HL-60 (cell line): Measurements from ENCODE around the gene TPPP.

Experiments
- DNase-seq, 2 experiments: peaks; one replicate each; pipeline ENCODE4 v3.0.0-alpha.2; 2010 to 2020; ENCODE audit warnings: low read depth in 1 of 2, low spot score in 1 of 2
- H3K27ac ChIP-seq: fragments of 250-450 bp; sonication (Bioruptor Pico); replicated peaks from 2 replicates; pipeline ENCODE4 v1.5.1; 2020; ENCODE audit warnings: mild to moderate bottlenecking, moderate library complexity
- H3K27me3 ChIP-seq: fragments of 250-450 bp; sonication (Bioruptor Pico); 2 replicates; pipeline ENCODE4 v1.5.1; 2021; ENCODE audit warnings: mild to moderate bottlenecking, moderate library complexity; ENCODE audit not compliant: insufficient read depth, poor library complexity, severe bottlenecking
- H3K4me3 ChIP-seq: replicated peaks from 2 replicates; pipeline ENCODE4 v1.5.1; 2011; ENCODE audit warnings: mild to moderate bottlenecking, control low read depth, low read length; ENCODE audit not compliant: insufficient read depth
- GABPA ChIP-seq: IDR thresholded peaks from 2 replicates; pipeline ENCODE4 v1.6.1; 2012; ENCODE audit warnings: low read depth
- POLR2AphosphoS5 ChIP-seq: IDR thresholded peaks from 2 replicates; pipeline ENCODE4 v1.6.1; 2012; ENCODE audit warnings: low read depth
- SPI1 ChIP-seq: IDR thresholded peaks from 2 replicates; pipeline ENCODE4 v1.6.1; 2012; ENCODE audit warnings: low read depth, mild to moderate bottlenecking, borderline replicate concordance
- TF ChIP-seq, protein P1 (sequence below): IDR thresholded peaks from one replicate; pipeline ENCODE4 v1.5.1; 2011; ENCODE audit warnings: low read length, control low read depth, inconsistent platforms; ENCODE audit not compliant: insufficient read depth
- TF ChIP-seq, protein P2 (sequence below): IDR thresholded peaks from 2 replicates; pipeline ENCODE4 v1.6.1; 2012; ENCODE audit warnings: low read depth; ENCODE audit not compliant: insufficient replicate concordance

Gene TPPP

DNA sequence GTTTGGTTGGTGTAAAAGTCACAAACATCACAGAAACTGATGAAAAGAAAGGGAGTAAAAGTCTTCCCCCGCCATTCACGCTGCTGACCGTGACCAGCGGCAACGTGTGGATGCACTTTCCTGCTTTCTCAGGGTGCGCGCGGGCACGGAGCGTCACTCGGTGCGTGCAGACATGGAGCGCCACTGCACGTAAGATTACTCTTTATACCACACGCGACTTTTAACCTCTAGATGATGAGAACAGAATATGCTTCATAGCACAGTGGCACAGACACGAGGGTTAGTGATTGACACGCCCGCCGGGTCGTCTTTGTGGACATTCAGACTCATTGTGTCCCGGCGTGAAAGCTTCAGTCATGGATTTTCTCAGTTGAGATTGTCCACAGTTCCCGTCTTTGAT lies 65.3 kb downstream of the TPPP start:
- no peak overlapping the region for H3K27ac ChIP-seq
- no peaks in the 10 kb centered on the region for H3K27me3 ChIP-seq
- DNase-seq: no peak
- TF ChIP-seq, protein P1, sequence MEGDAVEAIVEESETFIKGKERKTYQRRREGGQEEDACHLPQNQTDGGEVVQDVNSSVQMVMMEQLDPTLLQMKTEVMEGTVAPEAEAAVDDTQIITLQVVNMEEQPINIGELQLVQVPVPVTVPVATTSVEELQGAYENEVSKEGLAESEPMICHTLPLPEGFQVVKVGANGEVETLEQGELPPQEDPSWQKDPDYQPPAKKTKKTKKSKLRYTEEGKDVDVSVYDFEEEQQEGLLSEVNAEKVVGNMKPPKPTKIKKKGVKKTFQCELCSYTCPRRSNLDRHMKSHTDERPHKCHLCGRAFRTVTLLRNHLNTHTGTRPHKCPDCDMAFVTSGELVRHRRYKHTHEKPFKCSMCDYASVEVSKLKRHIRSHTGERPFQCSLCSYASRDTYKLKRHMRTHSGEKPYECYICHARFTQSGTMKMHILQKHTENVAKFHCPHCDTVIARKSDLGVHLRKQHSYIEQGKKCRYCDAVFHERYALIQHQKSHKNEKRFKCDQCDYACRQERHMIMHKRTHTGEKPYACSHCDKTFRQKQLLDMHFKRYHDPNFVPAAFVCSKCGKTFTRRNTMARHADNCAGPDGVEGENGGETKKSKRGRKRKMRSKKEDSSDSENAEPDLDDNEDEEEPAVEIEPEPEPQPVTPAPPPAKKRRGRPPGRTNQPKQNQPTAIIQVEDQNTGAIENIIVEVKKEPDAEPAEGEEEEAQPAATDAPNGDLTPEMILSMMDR: no peak
- TF ChIP-seq, protein P2, sequence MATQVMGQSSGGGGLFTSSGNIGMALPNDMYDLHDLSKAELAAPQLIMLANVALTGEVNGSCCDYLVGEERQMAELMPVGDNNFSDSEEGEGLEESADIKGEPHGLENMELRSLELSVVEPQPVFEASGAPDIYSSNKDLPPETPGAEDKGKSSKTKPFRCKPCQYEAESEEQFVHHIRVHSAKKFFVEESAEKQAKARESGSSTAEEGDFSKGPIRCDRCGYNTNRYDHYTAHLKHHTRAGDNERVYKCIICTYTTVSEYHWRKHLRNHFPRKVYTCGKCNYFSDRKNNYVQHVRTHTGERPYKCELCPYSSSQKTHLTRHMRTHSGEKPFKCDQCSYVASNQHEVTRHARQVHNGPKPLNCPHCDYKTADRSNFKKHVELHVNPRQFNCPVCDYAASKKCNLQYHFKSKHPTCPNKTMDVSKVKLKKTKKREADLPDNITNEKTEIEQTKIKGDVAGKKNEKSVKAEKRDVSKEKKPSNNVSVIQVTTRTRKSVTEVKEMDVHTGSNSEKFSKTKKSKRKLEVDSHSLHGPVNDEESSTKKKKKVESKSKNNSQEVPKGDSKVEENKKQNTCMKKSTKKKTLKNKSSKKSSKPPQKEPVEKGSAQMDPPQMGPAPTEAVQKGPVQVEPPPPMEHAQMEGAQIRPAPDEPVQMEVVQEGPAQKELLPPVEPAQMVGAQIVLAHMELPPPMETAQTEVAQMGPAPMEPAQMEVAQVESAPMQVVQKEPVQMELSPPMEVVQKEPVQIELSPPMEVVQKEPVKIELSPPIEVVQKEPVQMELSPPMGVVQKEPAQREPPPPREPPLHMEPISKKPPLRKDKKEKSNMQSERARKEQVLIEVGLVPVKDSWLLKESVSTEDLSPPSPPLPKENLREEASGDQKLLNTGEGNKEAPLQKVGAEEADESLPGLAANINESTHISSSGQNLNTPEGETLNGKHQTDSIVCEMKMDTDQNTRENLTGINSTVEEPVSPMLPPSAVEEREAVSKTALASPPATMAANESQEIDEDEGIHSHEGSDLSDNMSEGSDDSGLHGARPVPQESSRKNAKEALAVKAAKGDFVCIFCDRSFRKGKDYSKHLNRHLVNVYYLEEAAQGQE: no peak
- no peak for TF ChIP-seq SPI1
- TF ChIP-seq POLR2AphosphoS5: no peak
- no peak for TF ChIP-seq GABPA
- no peak overlapping the region for H3K4me3 ChIP-seq

- no peak for DNase-seq
- no peak overlapping the region for H3K27ac ChIP-seq
- H3K27me3 ChIP-seq: no peaks in the 10 kb centered on the region
- no peak overlapping the region for H3K4me3 ChIP-seq
- no peak for TF ChIP-seq SPI1
- TF ChIP-seq POLR2AphosphoS5: no peak
- TF ChIP-seq, protein P1: no peak
- no peak for TF ChIP-seq GABPA
- TF ChIP-seq, protein P2: no peak
Observed at GRCh38 chr5:626850-627249, 66.3 kb downstream of the TPPP start.

DNA sequence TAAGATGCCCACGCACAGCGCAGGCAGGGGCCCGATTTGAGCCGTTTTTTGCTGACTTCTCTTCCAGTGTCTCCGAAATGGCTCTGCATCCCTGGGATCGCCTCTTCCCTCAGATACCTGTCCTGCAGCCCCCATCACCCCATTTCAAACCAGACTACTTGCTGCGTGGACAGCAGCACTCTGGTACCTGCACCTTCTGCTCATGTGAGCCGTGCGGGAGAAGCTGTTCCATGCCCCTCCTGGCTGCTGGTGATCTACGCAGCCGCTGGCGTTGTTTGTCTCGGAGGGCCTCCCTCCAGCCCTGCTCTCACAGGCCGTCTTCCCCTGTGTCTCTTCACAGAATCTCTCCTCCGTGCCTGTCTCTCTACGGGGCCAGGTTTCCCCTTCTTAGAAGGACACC lies 67.6 kb downstream of the TPPP start:
- Histone ChIP-seq H3K4me3 (no peak overlapping the region), H3K27ac (no peak overlapping the region), H3K27me3 (no peaks in the 10 kb centered on the region)
- TF ChIP-seq POLR2AphosphoS5: no peak
- TF ChIP-seq SPI1: no peak
- TF ChIP-seq, protein P2: no peak
- TF ChIP-seq, protein P1: no peak
- TF ChIP-seq GABPA: no peak
- no peak for DNase-seq
